Sigmoid colon (tissue), 4 donors: ENCODE data around the gene INO80D.

Source experiments
- POLR2A ChIP-seq, 2 donors: fragments of 450-650 bp; IDR thresholded peaks; one replicate each; pipeline ENCODE4 v1.6.1; 2016; ENCODE audit warnings: antibody characterized with exemption in 2 of 2, mild to moderate bottlenecking in 2 of 2, moderate library complexity in 2 of 2
- POLR2AphosphoS5 ChIP-seq, 4 donors: sonication (generic); formaldehyde crosslinking; IDR thresholded peaks; one replicate each; pipeline ENCODE4 v1.6.1; 2017; ENCODE audit warnings: antibody characterized with exemption in 4 of 4
- TF ChIP-seq, protein P1 (sequence below), 4 experiments: fragments of 450-650 bp in 3 of 4; fragments of 200-600 bp in 1 of 4; IDR thresholded peaks; one replicate each; pipeline ENCODE4 v1.5.1; 2016 to 2019; ENCODE audit warnings: antibody characterized with exemption in 4 of 4, mild to moderate bottlenecking in 3 of 4, moderate library complexity in 2 of 4

DNA sequence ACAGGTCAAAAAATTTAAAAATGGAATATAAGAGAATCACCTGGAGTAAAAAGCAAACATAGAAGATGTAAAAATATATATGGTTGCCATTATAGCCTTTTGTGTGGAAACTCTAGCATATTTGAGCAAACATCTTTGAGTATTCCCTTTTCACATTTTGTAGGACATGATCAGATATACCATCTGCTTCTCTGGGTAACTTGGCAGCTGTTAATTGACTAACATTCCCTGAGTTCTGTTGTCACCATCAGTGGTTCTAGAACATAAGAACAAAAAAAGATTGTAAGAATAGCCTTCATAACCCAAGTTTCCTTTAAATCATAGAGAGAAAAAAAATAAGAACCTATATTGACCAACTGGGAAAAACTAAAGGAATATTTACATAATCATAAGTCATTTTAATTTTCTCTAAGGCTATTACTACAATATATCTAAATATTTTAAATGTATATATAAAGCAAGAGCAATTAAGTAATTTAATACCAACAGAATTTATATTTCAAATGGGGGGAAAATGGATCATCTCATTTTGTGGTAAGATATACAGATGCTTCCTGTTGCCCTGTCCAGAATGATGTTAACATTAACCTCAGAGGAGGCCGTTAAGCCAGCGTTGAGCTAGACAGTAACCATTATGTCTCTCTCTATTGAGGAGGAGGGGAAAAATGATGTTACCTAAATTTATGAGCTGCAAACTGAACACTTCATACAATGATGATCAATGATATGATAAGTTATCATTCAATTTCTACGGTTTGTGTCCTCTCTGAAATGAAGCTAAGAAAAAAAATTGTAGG, 9.8 kb upstream of the INO80D start:
- TF ChIP-seq, protein P1, sequence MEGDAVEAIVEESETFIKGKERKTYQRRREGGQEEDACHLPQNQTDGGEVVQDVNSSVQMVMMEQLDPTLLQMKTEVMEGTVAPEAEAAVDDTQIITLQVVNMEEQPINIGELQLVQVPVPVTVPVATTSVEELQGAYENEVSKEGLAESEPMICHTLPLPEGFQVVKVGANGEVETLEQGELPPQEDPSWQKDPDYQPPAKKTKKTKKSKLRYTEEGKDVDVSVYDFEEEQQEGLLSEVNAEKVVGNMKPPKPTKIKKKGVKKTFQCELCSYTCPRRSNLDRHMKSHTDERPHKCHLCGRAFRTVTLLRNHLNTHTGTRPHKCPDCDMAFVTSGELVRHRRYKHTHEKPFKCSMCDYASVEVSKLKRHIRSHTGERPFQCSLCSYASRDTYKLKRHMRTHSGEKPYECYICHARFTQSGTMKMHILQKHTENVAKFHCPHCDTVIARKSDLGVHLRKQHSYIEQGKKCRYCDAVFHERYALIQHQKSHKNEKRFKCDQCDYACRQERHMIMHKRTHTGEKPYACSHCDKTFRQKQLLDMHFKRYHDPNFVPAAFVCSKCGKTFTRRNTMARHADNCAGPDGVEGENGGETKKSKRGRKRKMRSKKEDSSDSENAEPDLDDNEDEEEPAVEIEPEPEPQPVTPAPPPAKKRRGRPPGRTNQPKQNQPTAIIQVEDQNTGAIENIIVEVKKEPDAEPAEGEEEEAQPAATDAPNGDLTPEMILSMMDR (IDR thresholded peaks at IDR 0.05) = no peak
- TF ChIP-seq POLR2A (IDR thresholded peaks at IDR 0.05) (no peak), POLR2AphosphoS5 (IDR thresholded peaks at IDR 0.05) (no peak)
